T-helper 1 cell treated with Interleukin-12 subunit alpha and Interleukin-12 subunit beta and Interleukin-4 antibody, amounts not matched to agents 30 ng/mL and 1 ng/mL, for 36 hours (primary cell): ENCODE data around the gene AGAP3. TPM values are rescaled to one million over a fixed set of nuclear protein-coding genes. Genes with fewer than 3 reads are reported as not detected.

ENCODE experiments used
- intact Hi-C: fragments of 100-400 bp; cut with micrococcal nuclease; formaldehyde crosslinking; loops from one replicate; pipeline ENCODE4 v1.15.1; 2024
- total RNA-seq: library from RNA; stranded (reverse); gene quantifications from 2 replicates; pipeline ENCODE4 v1.2.3, GENCODE V29; 2022

The AGAP3 gene
- total RNA-seq, 1 donor from 2014 or later = 25.4 TPM

GRCh38 chr7:151087245-151088018 is 1.2 kb downstream of the AGAP3 start:
- intact Hi-C loops = loop anchor here (1.0 to 10.0 kb wide), 5 partner anchors 24 to 1893 kb away; partner anchors contain the start of genes CHPF2, ZNF282 and ZNF775

- intact Hi-C loops = loop anchor here (10.0 kb wide), 2 partner anchors 713 to 1893 kb away; partner anchors contain the start of genes ZNF282 and ZNF775
Observed at GRCh38 chr7:151088019-151088855, 2.0 kb downstream of the AGAP3 start.

DNA sequence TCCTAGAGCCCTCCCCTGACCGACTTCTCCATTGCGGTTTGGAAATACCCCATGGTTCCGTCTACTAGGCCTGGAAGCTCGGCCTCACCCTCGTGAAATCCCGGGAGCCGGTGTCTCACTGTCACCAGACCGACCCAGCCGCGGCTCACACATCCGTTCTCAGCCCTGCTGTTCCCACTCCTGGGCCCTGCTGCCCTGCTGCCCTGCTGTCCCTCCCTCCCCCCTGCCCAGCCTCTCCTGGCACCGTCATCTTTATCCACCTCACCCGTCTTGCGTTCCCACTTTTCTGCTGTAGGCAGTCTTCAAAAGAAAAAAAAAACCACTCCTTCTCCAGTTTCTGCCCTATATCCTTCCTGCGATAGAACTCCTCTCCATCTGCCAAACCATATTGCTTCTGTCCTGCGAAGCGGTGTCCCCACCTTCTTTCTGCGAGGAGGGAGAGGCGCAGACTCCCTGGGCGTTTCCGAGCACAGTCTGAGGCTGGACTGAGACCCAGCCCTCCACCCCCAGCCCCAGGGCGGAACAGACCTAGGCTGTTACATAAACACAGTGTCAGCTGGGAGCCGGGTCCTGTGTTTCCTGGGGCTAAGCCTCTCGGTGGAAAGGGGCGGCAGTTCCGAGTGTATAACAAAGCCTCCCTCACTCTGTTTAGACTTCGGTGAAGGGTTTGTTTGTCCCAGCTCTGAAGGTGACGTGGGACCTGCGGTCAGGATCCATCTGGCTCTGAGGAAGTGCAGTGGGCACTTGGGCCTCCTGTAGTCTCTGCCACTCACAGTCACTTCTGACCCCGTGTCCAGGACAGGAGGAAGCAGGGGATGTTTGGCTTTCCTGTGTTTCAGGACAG is 2.8 kb downstream of the AGAP3 start:
- intact Hi-C loops = loop anchor here (10.0 kb wide), 2 partner anchors 714 to 1894 kb away; partner anchors contain the start of genes ZNF282 and ZNF775

GRCh38 chr7:151089893-151090730 is 3.8 kb downstream of the AGAP3 start:
- intact Hi-C loops = loop anchor here (10.0 kb wide), 2 partner anchors 715 to 1895 kb away; partner anchors contain the start of genes ZNF282 and ZNF775

- intact Hi-C loops = loop anchor here (1.0 kb wide), 1 partner anchor 20 kb away; no protein-coding TSS in a partner anchor
Observed at GRCh38 chr7:151091003-151091402, 4.7 kb downstream of the AGAP3 start.

GRCh38 chr7:151091431-151091830 is 5.2 kb downstream of the AGAP3 start:
- intact Hi-C loops = loop anchor here (1.0 kb wide), 1 partner anchor 20 kb away; no protein-coding TSS in a partner anchor

GRCh38 chr7:151091988-151092387 is 5.7 kb downstream of the AGAP3 start:
- intact Hi-C loops = loop anchor here (1.0 kb wide), 1 partner anchor 19 kb away; no protein-coding TSS in a partner anchor

GRCh38 chr7:151093748-151094147 is 7.5 kb downstream of the AGAP3 start:
- intact Hi-C loops = no loop called here

DNA sequence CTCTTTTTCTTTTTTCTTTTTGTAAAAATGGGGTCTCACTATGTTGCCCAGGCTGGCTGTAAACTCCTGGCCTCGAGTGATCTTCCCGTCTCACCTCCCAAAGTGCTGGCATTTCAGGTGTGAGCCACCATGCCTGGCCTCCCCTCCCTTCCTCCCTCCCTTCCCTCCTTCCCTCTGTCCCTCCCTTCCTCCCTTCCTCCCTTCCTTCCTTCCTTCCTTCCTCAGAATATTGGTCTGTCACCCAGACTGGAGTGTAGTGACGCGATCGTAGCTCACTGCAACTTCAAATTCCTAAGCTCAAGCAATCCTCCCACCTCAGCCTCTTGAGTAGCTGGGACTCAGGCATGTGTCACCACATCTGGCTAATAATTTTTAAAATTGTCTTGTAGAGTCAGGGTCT is 8.4 kb downstream of the AGAP3 start:
- intact Hi-C loops = no loop called here

DNA sequence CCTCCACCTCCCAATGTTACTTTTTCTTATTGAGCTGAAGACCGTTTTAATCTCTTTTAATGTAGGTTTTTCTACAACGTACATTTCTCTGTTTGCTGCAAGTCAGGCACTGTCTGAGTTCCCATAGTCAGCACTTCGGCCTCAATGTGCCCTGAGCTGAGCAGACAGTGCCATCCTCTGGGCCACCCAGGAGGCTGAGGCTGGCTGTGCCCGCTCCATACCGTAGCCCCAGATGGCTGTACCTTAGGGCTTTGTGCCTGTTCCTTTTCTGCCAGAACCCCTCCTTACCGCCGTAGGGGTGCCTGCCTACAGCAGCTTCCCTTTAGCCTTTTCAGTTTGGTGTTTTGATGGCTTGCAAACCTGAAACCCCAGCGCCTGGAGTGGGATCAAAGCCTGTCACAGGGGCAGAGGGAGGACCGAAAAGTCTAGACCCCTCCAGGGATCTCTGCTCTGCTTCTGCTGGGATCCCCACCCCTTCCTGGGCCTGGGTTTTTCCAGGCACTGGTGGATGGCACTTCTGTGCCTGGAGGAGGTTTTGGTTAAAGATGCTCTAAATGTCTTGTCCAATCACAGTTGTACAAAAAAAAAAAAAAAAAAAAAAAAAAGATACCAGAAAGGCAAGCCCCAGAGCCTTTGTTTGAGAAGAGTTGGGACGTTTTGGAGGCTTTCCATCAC is 9.0 kb downstream of the AGAP3 start:
- intact Hi-C loops = no loop called here

DNA sequence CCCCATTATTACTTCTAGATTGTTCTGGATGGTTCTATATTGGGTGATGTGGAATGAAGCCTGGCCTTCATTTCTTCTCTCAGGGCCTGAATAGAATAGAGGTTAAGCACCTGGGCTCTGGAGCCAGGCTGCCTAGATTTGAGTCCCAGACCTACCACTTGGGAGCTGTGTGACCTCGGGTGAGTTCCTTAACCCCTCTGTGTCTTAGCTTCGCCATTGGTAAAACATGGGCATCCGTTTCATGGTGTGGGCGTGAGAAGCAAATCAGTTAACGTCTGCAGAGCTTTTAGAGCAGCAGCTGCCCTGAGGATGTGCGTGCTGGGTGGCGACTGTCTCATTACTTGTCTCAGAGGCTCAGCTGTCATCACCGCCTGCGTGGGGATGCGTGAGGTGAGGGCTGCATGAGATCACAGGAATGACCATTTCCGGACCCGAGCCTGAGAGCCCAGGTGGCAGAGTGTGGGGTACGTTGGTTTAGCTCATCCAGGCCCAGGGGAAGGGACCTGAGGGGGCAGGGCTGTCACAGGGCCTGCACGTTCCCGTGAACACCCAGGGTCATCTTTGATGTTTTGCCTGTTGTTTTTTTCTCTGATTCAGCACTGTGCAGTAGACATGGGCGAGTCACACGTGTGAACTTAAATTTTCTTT is 9.7 kb downstream of the AGAP3 start:
- intact Hi-C loops = no loop called here

GRCh38 chr7:151099486-151100211 is 13.4 kb downstream of the AGAP3 start:
- intact Hi-C loops = no loop called here

DNA sequence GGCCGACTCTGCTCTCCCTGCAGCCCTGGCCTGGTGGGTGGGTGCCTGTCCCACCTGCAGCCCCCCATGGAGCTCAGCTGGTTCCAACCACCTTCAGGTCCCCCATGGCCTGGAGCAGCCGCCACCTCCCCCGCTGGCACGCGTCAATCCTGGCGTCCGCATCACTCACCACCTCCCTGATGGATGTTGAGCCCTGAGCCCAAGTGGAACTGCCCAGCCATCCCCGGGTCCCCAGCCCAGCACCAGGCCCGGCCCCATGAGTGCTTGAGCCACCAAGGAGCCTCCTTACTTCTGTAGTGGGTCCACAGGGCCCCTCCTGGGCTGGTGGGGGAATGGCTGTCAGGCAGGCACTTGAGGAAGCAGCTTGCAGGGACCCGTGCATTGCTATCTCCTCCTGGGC is 14.6 kb downstream of the AGAP3 start:
- intact Hi-C loops = no loop called here

DNA sequence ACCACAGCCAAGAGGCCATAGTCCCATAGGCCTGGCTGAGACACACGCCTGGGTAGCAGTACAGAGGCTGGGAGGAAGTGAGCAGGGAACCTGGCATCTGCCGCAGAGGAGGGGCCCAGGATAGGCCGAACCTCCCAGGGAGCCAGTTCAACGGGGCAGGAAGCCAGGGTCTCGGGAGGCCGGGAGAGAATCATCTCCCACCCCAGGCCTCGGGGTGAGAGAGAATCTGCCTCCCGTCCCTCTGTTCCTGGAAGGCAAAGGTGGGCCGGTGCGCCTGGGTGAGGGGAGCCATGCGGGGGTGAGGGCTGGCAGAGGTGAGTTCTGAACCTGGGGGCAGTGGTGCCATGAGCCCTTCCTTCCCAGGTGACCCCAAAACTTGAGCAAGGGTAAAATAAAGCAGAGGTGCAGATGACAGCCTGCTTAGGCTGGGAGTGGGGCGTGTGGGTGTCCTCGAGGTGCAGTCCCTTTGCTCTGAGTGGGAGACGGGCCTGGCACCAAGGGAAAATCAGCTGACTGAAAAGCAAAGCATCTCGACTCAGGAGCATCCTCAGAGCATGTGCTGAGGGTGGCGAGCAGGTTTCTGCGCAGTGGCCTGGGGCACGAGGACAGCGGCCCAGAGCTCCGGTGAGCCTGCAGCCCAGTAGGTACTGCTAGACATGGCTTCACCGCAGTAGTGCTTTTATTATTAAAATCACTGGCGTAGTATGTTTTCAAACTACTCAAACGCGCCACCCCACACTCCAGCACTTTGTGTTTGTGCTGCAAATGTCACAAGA is 15.5 kb downstream of the AGAP3 start:
- intact Hi-C loops = no loop called here

GRCh38 chr7:151102991-151103390 is 16.7 kb downstream of the AGAP3 start:
- intact Hi-C loops = no loop called here

- intact Hi-C loops = no loop called here
Observed at GRCh38 chr7:151103973-151104372, 17.7 kb downstream of the AGAP3 start.

DNA sequence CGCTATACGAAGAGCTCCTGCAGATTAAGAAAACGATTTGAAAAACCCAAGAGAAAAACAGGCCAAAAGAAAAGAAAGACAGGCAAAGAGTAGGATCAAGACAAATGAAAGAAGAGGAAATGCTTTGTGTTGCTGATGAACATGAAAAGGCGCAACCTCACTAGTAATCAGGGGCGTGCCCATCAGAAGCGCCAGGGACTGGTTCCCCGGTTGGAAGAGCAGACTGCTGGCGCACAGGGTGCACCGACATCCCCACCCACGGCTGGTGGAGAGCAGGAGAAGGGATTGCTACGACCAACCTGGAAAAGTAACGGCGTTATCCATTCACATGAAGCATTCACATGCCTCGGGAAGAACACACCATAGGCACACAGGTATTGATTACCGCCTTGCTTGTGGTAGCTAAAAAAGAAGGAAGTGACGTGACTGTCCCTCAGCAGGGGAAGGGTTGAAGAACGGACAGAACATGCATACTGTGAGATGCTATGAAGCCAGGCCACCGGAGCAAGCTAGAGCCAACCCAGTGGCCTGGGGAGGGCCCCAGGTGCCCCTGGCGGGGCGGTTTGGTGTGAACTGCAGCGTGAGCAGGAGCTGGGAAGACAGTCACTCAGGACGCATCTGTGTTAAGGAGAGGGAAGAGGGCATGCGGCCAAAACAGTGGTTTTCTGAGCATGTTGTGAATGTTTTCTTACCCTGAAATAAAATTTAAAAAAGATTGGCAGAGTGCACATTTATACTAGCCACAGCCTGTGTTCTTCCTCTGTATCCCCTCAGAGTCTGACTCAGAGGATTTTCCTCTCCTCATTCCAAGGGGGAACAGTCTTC is 18.3 kb downstream of the AGAP3 start:
- intact Hi-C loops = no loop called here
